Measurements from ENCODE around the gene APC.

- TF ChIP-seq CTCF (tag by site-specific recombination; IDR thresholded peaks at IDR 0.05) (no peak), ZNF549 (tag by site-specific recombination; IDR thresholded peaks at IDR 0.05) (no peak), ATF2 (tag by site-specific recombination; IDR thresholded peaks at IDR 0.05; ENCODE audit: low read depth) (no peak)
These were observed 123.9 kb downstream of the APC start for GRCh38 chr5:112861638-112861985.
